Non-pigmented ciliary epithelial cell (primary cell): ENCODE data around the gene PLPP1.

Experiments used
- DNase-seq: peaks from one replicate; pipeline ENCODE4 v3.0.0-alpha.2; 2010; ENCODE audit warnings: low read depth

The PLPP1 gene

DNA sequence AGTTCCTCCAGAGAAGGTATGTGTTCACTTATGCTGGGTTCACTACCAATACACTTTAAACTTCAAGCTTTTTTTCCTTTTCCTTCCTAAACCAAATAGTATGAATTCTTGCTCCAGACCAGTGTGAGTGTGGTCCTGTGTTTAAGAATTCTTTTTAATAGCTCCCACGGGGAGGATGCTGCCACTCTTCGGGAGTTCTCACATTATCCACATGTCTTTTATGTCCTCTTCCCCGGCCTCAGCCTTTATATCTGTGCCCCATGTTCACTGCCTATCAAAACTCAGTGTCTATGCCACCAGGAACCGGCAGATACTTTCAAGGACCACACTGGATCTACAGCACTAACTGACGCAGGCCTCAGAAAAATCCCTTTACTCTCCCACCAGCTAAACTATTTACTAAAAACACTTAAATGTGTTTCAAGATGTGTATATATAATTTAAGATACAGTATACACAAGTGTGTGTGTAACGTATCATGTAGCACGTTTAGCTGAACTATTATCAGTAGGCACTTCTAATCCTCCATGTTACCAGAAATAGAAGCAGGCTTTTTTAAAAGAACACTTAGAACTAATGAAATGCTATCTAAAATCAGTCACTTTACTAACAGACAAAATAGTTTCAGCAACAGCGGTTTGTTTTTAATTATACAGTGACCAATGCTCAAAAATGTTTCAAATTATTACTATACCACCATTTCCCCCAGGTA lies 88.0 kb downstream of the PLPP1 start:
- no peak for DNase-seq

DNA sequence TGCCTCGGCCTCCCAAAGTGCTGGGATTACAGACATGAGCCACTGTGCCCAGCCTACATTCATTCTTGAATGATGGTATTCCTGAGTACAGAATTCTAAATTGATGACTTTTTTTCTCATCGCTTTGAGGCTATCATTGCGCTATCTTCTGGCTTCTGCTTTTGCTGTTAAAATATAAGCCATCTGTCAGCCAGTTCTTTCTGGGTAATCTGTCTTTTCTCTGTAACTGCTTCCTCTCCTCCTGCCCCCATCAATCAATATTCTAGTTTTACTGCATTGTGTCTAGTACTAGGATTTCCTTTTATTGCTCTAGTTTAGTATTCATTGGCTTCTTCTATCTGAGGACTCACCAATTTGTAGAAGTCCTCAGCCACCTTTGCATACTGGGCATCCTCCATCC lies 89.0 kb downstream of the PLPP1 start:
- no peak for DNase-seq

DNA sequence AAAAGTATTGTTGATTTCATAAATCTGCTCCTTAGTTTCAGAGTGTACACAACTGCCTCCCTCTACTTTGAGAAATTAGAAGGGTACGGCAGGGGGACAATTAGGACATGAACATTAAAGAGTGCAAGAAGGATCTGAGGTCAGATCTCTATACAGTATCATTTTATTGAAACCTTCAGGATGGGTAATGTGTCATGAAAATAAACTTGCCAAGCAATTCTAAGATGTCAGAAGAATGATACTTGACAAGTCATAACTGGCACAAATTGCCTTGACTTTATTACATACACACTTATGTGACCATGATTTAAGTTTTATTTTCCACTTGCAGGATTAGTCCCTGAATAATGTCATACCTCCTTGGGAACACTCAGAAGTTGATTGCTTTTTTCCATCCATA lies 92.8 kb downstream of the PLPP1 start:
- no peak for DNase-seq

DNA sequence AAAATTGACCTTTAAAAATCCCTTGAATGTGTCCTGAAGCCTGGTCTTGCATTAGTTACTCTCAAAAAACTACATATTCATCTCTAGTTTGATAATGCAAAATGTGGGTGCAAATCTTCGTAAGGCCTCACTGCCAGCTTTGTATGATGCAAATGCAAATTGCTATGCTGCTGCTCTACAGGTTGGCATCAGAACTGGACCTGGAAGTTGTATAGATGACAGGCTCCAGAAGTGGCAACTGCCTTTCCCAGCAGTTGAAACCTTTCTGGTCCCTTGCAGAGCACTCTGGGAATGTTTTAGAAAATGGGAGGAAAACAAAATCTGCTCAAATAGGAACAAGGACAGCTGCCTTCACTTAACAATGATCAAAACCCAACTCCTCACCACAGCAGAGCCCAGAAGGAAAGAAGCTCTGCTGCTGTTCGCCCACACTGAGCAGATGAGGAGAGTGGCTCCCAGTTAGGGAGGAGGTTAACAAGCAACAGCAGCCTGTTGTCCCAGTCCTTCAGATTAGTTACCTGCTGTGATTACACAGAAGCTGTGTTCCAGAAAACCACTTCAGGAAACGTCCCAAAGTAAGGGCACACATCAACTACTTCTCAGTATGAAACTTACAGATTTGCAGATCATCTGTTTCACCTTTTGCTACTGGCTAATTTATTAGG lies 93.5 kb downstream of the PLPP1 start:
- DNase-seq, result no peak

DNA sequence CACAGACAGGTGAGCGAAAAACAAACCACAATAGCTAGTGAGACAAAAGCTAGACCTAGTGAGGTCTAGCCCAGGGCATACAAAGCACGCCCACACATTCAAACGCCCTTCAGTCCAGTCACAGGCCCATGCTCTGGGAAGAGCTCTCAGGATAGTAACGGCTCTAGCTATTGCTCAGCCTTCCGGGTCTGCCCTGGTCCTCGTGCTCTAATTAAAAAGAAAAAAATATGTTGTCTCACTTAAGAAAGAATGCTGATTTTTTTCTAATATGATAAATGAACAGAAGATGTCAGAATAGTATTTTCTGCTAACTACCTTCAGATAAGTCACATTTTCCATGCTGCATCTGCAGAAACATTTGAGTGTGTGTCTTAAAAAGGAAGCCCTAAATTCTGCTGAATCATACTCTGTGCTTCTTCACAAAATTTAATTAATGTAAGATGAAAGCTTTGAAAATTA lies 94.5 kb downstream of the PLPP1 start:
- no peak for DNase-seq

DNA sequence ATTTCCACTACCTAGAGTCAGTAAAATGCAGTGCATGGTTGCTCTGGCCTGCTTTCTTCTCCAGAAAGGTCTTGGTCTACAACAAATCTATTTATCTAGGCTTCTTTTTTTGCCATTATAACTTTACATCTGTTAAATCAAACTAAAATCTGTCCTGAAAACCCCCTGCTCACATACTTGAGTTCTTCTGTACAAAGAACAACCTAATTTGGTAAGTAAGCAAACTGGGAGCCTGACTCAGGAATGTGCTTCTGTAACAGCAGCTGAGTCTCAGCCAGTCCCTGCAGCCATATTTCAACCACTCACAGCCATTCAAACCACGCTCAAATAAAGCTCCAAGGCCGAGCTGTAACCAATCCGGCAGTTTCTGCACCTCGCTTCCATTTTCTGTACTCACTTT lies 95.8 kb downstream of the PLPP1 start:
- DNase-seq, result no peak

DNA sequence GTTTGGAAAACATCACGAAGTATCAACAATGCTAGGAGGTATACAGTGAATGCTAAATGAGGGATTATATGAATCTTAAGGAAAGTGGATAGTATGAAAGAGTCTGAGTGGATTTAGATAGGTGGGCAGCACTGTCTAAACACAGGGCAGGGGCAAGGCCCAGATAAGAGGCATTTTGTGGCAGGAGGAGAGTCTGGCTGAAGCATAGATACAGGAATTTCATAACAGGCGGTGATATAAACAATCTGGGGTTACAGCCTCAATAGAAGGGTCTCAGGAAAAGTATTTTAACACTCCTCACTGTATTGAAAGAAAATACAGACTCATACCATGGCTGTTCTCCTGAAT lies 96.9 kb downstream of the PLPP1 start:
- DNase-seq, result no peak

DNA sequence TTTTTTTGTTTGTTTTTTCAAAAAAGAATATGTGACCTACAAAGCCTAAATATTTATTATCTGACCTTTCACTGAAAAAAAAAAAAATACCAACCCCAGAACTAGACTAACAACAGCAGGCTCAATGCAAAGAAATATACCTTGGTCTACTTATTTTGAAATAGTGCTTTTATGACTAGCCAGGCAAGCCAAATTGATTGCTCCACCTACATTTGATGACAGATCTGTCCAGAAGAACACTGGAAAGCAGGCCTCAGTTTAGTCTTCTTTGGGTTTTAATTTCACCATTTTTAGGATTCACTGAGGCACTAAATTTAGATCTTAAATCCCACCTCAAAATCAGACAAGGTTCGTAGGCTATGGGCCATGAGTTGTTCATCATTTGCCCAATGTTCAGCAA lies 97.3 kb downstream of the PLPP1 start:
- DNase-seq, result no peak

DNA sequence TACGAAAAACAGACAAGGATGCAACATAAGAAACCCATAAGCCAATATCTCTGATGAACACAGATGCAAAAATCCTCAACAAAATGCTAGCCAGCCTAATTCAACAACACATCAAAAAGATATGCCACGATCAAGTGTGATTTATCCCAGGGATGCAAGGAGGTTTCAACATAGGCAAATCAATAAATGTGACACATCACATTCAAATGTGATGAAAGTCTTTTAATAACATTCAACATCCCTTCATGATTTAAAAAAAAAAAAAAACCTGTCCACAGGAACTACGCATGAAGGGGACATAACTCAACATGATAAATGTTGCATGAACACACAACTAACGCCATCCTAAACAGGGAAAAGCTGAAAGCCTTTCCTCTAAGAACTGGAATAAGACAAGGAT lies 102.2 kb downstream of the PLPP1 start:
- no peak for DNase-seq

DNA sequence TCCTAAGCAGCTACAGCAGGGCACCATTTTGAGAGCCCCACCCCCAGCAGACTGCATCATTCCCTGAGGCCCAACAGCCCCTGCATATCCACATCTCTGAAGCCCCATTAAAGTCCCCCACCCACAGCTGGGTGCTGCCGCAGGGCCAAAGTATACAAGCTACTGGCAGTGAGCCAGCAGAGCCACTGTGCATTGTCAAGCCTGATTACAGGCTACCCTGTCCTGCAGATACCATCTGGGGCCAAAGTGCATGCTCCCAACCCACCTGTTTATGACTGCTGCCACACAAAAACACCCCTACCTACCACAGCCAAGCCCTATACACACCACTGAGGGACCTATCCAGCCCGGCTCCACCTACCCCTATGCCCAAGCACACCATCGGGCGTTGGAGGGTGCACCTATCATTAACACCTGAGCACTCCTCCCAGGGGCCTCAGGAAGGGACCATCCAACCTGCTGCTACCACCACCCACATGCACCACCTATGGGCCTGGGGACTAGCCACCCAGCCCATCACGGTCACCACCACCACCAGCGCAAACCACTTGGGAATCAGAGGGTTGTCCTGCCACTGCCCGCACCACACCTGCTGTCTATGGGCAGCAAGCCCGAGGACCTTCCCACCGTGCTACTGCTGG lies 105.0 kb downstream of the PLPP1 start:
- DNase-seq, result no peak

DNA sequence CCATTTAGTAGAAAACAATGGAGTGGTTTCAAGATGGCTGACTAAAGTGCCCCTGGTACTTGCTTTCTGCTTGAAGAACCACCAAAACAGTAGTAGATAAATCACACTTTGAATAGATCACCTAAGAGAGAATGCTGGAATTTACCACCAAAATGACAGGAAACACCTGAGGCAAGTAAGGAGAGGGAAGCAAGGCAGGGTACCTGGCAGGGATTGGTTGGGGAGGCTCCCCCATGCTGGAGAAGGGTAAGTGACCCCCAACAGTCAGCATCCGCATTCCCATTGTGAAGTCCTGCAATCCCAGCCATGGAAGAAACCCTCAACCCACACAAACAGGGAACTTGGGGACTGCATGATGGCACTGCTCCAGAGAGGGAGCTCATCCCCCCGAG lies 105.5 kb downstream of the PLPP1 start:
- DNase-seq, result no peak

DNA sequence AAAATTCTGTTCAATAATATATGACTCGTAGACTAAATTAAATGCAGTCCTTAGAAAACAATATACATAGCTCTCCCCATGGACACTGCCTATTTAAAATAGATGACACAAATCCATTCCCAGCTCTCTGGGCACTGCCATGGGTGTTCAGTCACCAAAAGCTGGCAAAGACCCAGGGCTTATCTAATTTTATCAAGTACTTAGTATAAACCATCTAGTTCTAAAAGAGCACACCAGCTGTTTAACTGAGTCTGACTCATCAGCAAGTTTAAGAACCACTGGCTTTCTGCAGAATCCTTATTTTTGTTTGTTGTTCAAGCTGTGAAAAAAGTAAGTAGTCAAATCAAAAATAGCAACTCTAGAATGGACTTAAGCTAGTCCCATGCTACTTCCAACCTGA lies 107.6 kb downstream of the PLPP1 start:
- DNase-seq, result no peak

DNA sequence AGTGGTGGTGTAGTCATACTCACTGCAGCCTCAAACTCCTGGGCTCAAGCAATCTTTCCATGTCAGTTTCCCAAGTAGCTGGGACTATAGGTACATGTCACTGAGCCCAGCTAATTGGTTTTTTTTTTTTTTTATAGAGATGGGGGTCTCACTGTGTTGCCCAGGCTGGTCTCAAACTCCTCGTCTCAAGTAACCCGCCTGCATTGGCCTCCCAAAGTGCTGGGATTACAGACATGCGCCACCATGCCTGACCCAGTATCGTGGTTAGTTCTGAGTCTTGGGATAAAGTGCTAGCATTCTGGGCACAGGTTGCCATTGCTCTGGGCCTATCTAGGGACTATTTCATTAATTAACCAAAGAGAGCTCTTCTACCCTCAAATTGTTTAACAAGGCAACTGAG lies 108.3 kb downstream of the PLPP1 start:
- DNase-seq, result no peak

DNA sequence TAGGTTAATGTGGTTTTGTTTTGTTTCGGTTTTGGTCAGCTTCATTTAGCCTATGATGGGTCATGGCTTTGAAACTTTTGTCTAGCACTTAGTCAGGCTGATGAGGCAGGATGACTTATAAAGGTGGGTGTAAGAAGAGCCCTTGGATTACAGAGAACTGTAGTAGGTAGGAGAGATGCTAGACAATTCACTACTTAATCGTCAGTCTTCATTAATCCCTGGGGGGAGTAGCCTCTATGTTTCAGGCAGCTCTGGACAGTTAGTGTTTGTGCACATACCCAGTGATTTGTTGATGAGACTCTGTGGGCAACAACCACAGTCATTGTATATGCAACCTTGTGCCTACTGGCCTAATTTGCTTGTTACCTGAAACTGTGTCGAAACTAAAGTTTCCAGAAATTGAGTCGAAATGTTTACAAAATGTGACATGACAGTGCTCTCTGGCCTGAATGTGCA lies 113.7 kb downstream of the PLPP1 start:
- DNase-seq, result no peak

DNA sequence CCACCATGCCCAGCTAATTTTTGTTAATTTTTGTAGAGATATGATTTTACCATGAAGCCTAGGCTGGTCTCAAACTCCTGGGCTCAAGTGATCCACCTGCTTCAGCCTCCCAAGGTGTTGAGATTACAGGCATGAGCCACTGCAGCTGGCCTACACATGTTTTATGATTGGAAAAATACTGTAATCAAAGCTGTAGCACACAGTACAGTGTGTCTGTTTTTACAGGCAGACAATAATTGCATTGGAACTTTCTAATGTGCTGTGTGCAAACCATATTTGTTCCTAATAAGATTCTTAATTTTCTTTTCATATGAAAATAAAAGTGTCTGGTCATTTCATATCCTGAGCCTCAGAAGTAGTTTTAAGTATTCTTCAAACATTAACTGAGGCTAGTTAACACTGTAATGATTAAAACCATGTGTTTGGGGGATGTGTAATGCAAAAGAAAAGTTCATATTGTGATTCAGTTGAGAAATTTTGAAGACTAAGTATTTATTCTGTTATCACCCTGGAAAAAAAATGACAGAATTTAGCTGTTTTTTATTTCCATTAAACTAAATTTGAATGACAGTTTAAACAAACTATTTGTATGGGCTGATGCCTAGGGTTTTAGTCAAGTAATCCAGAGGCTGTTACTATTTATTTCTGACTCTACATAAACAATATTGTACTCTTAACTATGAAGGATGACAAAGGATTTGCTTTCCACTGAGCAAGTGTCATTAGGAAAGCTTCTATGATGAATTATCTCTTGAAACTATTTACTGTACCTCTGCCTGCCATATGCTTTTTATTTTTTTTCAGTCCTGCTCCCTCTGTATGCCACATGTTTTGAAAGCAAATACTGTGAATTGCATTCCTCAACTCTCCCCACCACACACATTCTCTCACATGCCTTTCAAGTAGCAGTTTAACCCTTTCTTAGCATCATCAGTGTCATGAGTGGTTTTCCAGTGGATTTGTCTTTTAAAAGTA lies 115.5 kb downstream of the PLPP1 start:
- DNase-seq, result no peak

DNA sequence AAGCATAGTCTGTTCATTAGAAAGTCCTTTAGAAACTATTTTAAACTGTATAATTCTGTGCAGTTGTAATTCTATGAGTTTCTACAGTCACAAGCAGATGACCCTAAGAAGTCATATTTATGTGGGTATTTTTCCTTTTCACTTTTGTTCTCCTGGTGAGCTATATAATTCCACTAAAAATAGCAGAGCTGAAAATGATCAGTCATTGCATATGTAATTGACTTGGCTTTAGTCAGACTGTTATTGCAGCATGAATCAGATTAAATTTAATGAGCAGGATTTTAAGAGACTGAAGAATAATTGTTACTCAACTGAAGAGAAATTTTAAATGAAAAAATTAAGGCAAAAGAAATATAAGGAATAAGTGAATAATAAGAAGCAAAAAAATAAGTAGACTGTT lies 118.5 kb downstream of the PLPP1 start:
- DNase-seq, result no peak

DNA sequence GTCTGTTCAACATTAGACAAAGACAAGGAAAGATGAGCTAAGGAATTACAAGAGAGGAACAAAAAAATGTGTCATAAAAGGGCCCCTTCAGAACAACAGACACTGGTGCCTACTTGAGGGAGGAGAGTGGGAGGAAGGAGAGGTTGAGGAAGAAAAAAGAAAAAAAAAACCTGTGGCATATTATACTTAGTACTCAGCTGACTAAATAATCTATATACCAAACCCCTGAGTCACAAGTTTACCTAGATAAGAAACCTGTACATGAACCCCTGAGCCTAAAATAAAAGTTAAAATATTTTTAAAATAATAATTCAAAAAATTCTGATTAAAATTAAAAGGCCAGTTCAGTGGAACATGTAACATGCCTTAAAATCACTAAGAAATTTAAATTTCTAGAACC lies 119.7 kb downstream of the PLPP1 start:
- no peak for DNase-seq

DNA sequence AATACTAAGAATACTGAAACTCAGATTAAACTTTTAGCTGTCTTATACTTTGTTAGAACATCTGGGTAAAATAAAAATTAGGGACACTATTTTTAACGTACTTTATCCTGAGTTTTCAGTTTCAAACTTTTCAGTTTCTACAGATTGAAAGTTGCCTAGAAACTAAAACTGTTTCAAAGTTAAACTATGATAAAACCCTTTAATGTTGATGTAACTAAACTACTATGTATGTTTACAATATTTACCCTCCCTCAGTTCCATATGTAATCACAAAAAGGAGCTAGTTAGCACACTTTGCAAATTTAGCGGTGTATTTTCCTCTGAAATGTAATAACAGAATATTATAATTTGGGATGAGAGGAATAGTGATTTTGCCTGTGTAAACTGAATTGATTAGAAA lies 121.1 kb downstream of the PLPP1 start:
- no peak for DNase-seq

DNA sequence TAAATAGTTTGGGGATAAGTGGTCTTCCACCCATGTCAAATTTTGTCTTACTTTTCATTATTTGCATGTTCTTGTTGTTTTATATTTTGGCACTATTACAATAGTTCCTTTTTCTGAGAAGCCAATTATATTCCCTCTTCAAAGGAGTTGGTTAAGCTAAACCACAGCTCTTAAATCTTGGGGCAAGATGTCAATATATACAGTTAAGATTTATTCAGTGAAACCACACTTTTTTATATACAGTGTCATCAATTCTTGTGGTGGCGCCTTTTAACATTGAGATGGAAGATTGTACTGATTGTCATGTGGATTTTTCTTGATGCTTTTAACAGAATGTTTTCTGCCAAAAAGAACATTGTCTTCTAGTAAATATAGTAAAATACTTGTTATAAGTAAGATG lies 122.9 kb downstream of the PLPP1 start:
- no peak for DNase-seq

DNA sequence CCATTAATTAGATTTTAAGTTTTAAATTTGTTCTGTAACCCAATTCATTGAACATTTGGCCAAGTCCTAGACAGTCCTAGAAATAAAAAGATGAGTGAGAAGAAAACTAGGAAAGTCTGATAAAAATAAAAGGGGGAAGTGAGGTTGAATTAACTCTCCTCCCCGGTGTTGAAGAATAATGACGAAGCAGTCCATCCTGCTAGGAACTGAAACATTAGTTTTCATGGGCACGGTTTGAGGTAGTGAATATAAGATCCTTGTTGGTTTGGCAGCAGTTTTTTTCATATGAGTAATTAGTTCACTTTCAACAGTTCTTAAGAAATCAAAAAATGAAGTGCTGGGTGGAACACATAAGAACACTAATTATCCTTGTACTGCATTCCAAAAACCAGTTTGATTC lies 123.9 kb downstream of the PLPP1 start:
- DNase-seq, result no peak

DNA sequence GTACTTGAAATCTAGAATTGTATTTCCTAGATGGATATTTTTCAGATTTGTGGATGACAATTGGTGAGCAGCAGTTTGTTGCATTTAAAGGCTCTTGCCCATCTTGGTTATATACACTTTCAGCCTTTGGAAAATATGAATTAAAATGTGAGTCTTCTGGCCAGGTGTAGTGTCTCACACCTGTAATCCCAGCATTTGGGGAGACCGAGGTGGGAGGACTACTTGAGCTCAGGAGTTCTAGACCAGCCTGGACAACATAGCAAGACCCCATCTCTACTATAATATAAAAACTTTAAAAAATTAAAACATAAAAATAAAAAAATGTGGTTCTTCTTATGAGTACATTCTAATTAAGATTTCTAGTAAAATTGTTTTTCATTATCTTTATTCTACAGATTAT lies 125.0 kb downstream of the PLPP1 start:
- DNase-seq, result no peak

DNA sequence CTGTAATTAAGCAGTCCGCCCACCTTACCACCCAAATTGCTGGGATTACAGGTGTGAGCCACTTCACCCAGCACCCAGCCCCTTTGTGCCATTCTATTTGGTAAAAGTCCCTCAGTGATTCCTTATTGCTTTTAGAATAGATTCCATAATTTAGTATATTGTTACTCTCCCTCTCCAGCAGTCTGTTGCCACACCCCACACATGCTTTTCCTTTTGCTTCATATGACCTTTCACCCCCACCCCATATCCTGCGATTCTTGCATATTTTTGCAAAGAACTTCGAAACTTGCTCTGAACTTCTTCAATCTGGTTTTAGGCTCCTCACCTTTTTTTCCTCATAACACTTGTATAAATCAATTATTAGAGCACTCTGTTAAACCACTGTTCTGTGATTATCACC lies 126.8 kb downstream of the PLPP1 start:
- DNase-seq, result no peak
